K562 (cell line): ENCODE measurements around the gene NXPH4.

ENCODE experiments used
- HIVEP1 ChIP-seq: fragments of 250-450 bp; sonication (Bioruptor Pico); IDR thresholded peaks from 2 replicates; pipeline ENCODE4 v1.4.0; 2020; ENCODE audit warnings: mild to moderate bottlenecking
- POLR2H ChIP-seq: IDR thresholded peaks from 2 replicates; pipeline ENCODE4 v1.6.1; 2016; ENCODE audit warnings: missing genetic modification characterization, low read depth, mild to moderate bottlenecking, control low read depth, missing compliant biosample characterization, moderate library complexity
- SRF ChIP-seq, 2 experiments: fragments of 250-450, 450-650 bp in 1 of 2; sonication (Bioruptor Pico) in 1 of 2; sonication (generic) in 1 of 2; formaldehyde crosslinking; IDR thresholded peaks; 2 replicates each; pipeline versions ENCODE4 v1.5.0 to v1.5.1; 2020 to 2022; ENCODE audit warnings: mild to moderate bottlenecking in 1 of 2, missing genetic modification reagents in 1 of 2
- TBL1XR1 ChIP-seq, 2 experiments: IDR thresholded peaks; 2 replicates each; pipeline ENCODE4 v1.6.1; 2012; ENCODE audit warnings: improper control_type of control experiment in 2 of 2, low read length in 2 of 2, mild to moderate bottlenecking in 1 of 2
- ZNF224 ChIP-seq: sonication (generic); formaldehyde crosslinking; IDR thresholded peaks from 2 replicates; pipeline ENCODE4 v1.8.0; 2022; ENCODE audit warnings: mild to moderate bottlenecking, missing genetic modification reagents
- ZNF586 ChIP-seq: fragments of 450-650 bp; formaldehyde crosslinking; conservative IDR thresholded peaks from 2 replicates; pipeline ENCODE4 v1.4.0; 2020; ENCODE audit warnings: mild to moderate bottlenecking, moderate library complexity
- TF ChIP-seq, protein P1 (sequence below): fragments of 450-650 bp; conservative IDR thresholded peaks from 2 replicates; pipeline ENCODE4 v1.6.1; 2016; ENCODE audit warnings: missing genetic modification characterization, low read depth, mild to moderate bottlenecking, control low read depth, missing compliant biosample characterization
- TF ChIP-seq, protein P2 (sequence below): fragments of 450-650 bp; IDR thresholded peaks from 2 replicates; pipeline ENCODE4 v1.6.1; 2016
- TF ChIP-seq, protein P3 (sequence below), 3 experiments: IDR thresholded peaks in 2 of 3; conservative IDR thresholded peaks in 1 of 3; 2 replicates each; pipeline ENCODE4 v1.5.1; 2011 to 2012; ENCODE audit warnings: low read length in 3 of 3, mild to moderate bottlenecking in 3 of 3, control low read depth in 2 of 3, improper control_type of control experiment in 1 of 3, inconsistent platforms in 1 of 3, low read depth in 1 of 3, mixed read lengths in 1 of 3, moderate library complexity in 1 of 3; ENCODE audit not compliant: insufficient read depth in 2 of 3

DNA sequence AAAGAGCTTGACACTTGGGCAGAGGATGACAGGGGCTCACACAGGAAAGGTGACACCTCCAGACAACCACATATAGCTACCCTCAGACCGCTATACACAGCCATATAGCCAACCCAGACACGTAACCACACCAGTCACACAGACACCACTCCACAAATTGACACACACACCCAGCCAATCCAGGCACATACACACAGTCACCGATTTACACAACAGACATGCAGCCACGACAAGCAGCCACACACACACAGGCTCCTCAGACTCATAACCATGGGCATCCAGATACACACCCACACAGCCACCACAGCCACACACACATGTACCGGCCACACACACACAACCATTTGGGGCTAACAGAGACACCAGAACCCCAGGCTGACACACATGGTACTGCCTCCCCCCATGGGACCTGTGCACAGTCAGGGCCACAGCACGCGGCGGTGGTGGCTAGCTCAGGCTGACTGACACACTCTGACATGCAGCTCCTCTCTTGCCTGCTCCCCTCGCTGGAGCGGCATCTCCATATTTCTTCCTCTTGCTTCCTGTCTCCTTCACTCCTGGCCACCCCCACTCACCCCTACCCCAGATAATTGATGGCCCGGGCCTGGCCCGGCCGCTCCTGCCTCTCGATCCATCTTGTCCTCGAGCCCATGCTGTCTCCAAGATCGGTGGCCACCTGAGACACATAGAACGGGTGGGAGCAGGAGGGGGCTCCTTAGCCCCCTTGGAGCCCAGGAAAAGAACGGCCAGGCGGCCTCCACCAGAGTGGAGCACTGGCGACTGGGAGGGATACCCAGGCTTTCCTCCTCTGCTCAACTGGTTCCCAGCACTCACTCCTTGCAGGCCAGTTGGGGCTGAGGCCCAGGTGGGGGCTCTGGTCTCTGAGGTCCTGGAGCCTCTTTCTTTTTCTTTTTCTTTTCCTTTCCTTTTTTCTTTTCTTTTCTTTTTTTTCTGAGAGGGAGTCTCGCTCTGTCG lies 6.9 kb downstream of the NXPH4 start:
- TF ChIP-seq ZNF224 (CRISPR knock-in tag) = no peak
- no peak for TF ChIP-seq TBL1XR1 (IDR thresholded peaks at IDR 0.05; ENCODE audit: low read length in 2 of 2)
- no peak for TF ChIP-seq HIVEP1 (CRISPR knock-in tag)
- TF ChIP-seq, protein P1, sequence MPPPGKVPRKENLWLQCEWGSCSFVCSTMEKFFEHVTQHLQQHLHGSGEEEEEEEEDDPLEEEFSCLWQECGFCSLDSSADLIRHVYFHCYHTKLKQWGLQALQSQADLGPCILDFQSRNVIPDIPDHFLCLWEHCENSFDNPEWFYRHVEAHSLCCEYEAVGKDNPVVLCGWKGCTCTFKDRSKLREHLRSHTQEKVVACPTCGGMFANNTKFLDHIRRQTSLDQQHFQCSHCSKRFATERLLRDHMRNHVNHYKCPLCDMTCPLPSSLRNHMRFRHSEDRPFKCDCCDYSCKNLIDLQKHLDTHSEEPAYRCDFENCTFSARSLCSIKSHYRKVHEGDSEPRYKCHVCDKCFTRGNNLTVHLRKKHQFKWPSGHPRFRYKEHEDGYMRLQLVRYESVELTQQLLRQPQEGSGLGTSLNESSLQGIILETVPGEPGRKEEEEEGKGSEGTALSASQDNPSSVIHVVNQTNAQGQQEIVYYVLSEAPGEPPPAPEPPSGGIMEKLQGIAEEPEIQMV (tag) = no peak
- TF ChIP-seq ZNF586 (CRISPR knock-in tag) = no peak
- no peak for TF ChIP-seq POLR2H (tag)
- TF ChIP-seq SRF (CRISPR knock-in tag; IDR thresholded peaks at IDR 0.05) = no peak
- TF ChIP-seq, protein P2, sequence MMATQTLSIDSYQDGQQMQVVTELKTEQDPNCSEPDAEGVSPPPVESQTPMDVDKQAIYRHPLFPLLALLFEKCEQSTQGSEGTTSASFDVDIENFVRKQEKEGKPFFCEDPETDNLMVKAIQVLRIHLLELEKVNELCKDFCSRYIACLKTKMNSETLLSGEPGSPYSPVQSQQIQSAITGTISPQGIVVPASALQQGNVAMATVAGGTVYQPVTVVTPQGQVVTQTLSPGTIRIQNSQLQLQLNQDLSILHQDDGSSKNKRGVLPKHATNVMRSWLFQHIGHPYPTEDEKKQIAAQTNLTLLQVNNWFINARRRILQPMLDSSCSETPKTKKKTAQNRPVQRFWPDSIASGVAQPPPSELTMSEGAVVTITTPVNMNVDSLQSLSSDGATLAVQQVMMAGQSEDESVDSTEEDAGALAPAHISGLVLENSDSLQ = no peak; the same call in 1 of the 2 replicates
- TF ChIP-seq, protein P3, sequence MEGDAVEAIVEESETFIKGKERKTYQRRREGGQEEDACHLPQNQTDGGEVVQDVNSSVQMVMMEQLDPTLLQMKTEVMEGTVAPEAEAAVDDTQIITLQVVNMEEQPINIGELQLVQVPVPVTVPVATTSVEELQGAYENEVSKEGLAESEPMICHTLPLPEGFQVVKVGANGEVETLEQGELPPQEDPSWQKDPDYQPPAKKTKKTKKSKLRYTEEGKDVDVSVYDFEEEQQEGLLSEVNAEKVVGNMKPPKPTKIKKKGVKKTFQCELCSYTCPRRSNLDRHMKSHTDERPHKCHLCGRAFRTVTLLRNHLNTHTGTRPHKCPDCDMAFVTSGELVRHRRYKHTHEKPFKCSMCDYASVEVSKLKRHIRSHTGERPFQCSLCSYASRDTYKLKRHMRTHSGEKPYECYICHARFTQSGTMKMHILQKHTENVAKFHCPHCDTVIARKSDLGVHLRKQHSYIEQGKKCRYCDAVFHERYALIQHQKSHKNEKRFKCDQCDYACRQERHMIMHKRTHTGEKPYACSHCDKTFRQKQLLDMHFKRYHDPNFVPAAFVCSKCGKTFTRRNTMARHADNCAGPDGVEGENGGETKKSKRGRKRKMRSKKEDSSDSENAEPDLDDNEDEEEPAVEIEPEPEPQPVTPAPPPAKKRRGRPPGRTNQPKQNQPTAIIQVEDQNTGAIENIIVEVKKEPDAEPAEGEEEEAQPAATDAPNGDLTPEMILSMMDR (IDR thresholded peaks at IDR 0.05 in 2 of 3, conservative IDR thresholded peaks at IDR 0.05 in 1 of 3; ENCODE audit: insufficient read depth in 2 of 3, low read depth in 1 of 3, low read length in 3 of 3) = no peak
